Activated naive CD4-positive, alpha-beta T cell treated with anti-CD3 and anti-CD28 coated beads, Interleukin-2, amount 50 U/mL, for 24 hours (primary cell): Measurements from ENCODE around the gene ZNF134.

Source experiments
- H3K27ac Mint-ChIP-seq: one replicate; pipeline ENCODE4 v1.8.0; 2021; ENCODE audit warnings: mild to moderate bottlenecking, mixed read lengths
- H3K27me3 Mint-ChIP-seq: one replicate; pipeline ENCODE4 v1.8.0; 2021; ENCODE audit warnings: mixed read lengths
- H3K36me3 Mint-ChIP-seq: one replicate; pipeline ENCODE4 v1.8.0; 2021; ENCODE audit warnings: mixed read lengths
- H3K4me1 Mint-ChIP-seq: one replicate; pipeline ENCODE4 v1.8.0; 2021; ENCODE audit warnings: mixed read lengths
- H3K4me3 Mint-ChIP-seq: one replicate; pipeline ENCODE4 v1.8.0; 2021; ENCODE audit warnings: mild to moderate bottlenecking, mixed read lengths
- H3K9me3 Mint-ChIP-seq: one replicate; pipeline ENCODE4 v1.8.0; 2021; ENCODE audit warnings: mixed read lengths

The ZNF134 gene

GRCh38 chr19:57665261-57665806 is 51.3 kb downstream of the ZNF134 start:
- Mint-ChIP-seq H3K9me3 (peaks cover 5% of the 10 kb centered on the region), H3K4me1 (peaks cover 4% of the 10 kb centered on the region), H3K27me3 (peaks cover 21% of the 10 kb centered on the region), H3K4me3 (no peak overlapping the region), H3K27ac (no peak overlapping the region), H3K36me3 (no peaks in the 10 kb centered on the region)

GRCh38 chr19:57667228-57667627 is 53.2 kb downstream of the ZNF134 start:
- H3K9me3 Mint-ChIP-seq = peaks cover 4% of the 10 kb centered on the region
- H3K4me1 Mint-ChIP-seq = peaks cover 4% of the 10 kb centered on the region
- no peak overlapping the region for H3K4me3 Mint-ChIP-seq
- peaks cover 20% of the 10 kb centered on the region for H3K27me3 Mint-ChIP-seq
- H3K27ac Mint-ChIP-seq = no peak overlapping the region
- no peaks in the 10 kb centered on the region for H3K36me3 Mint-ChIP-seq

DNA sequence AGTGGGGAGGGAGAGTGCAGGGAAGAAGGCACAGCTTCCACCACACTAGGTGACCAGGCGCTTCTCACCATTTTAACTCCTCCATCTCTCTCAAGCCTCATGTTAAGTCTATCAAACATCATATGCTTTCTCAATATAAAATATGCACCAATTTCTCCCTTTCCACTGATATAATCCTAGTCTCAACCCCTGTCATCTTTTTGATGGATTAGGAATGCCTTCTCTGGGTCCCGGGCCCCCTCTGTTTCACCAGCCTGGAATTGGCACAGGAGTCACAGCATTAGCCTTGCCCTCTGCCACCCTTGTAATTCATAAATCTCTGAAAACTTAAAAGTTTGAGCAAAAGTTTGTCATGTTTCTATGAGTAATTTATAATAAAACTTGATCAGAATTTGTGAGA is 54.6 kb downstream of the ZNF134 start, which contains the start of gene ZSCAN4:
ZSCAN4 (plus strand) TSS at position 301 of the 400 bp plus-strand sequence. CDS start 7,211 bp downstream, outside the sequence.
- Mint-ChIP-seq H3K4me3 (no peak within 1 kb of the TSS), H3K27me3 (peaks cover 19% of the 10 kb centered on the region)

GRCh38 chr19:57671124-57671895 is 57.3 kb downstream of the ZNF134 start:
- Mint-ChIP-seq H3K27ac (no peak overlapping the region), H3K27me3 (peaks cover 15% of the 10 kb centered on the region), H3K4me1 (no peaks in the 10 kb centered on the region), H3K9me3 (peaks cover 4% of the 10 kb centered on the region), H3K4me3 (no peak overlapping the region), H3K36me3 (no peaks in the 10 kb centered on the region)

More for the DNA sequence above, 54.6 kb downstream of the ZNF134 start, which contains the start of gene ZSCAN4:
- H3K36me3 Mint-ChIP-seq = no peaks in the 10 kb centered on the region
- H3K27ac Mint-ChIP-seq = no peak within 1 kb of the TSS
- peaks cover 4% of the 10 kb centered on the region for H3K4me1 Mint-ChIP-seq
- peaks cover 4% of the 10 kb centered on the region for H3K9me3 Mint-ChIP-seq

GRCh38 chr19:57672466-57672865 is 58.4 kb downstream of the ZNF134 start:
- H3K4me1 Mint-ChIP-seq = no peaks in the 10 kb centered on the region
- H3K9me3 Mint-ChIP-seq = peaks cover 4% of the 10 kb centered on the region
- peaks cover 13% of the 10 kb centered on the region for H3K27me3 Mint-ChIP-seq
- no peaks in the 10 kb centered on the region for H3K36me3 Mint-ChIP-seq
- no peak overlapping the region for H3K4me3 Mint-ChIP-seq
- no peak overlapping the region for H3K27ac Mint-ChIP-seq
